ENCODE measurements around the gene NGF.

Gene NGF

DNA sequence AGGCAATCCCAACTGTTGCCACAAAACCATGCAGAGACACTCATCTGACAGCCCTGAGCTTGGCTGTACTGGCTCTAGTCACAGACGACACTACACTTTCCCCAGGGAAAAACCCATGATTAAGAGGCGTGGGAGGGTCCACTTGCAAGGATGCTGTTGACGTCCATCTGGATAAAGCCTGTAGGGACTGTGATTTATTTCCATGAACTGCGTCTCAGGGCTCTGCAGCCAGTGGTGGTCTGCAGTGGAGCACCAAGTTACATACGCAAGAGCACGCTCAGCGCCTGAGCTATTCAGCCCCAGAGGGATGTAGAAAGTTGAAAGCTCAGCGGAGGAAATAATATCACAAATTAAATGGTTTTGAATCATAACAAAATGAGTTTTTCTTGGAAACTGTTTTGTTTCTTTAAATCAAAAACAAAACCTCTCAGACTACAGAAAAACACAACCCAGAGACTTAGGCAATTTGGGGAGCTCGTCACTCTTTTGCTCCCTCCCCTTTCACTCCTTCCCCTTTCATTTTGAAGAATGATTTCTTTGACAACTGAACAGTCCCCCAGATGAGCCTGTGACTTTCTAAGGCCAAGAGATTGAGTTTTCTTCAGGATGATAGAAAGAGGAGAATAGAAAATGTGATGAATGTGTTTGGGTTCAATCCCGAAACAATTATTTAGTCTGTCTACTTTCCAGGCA, 71.2 kb downstream of the NGF start:
- ChIA-PET CTCF (no interaction called here), POLR2A (no interaction called here)

DNA sequence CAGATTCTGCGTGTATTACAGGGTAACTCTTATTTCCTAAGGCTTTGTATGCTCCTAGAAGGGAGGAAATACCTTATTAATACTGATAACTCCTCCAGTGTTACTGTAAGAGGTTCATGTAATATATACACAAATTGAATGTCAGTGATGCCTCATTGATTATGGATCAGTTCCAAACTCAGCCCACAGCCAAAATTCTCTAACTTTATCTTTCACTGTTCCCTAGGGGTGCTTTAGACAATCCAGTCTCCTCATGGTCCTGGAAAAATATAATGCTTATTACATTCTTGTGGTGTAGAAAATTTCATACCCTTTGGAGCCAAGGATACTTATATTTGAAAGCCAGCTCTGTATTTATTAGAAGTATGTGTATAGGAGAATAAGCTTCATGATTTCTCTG, 73.0 kb downstream of the NGF start:
- H3K4me1 ChIP-seq (ENCODE audit: control extremely low read depth in 1 of 4, control insufficient read depth in 4 of 4, insufficient read depth in 4 of 4, low read length in 3 of 4): no peaks in the 10 kb centered on the region
- ChIA-PET CTCF (interaction anchor here (1.1 kb wide), 1 partner anchor 10 kb away, joined by 7 read pairs; no protein-coding TSS in a partner anchor), POLR2A (no interaction called here)
- H3K27me3 ChIP-seq (replicated peaks in 2 of 5; ENCODE audit: control insufficient read depth in 4 of 5, insufficient read depth in 5 of 5, low read length in 4 of 5): peaks cover 0 to 7% (median 2%) of the 10 kb centered on the region in 5 experiments
- WGBS (ENCODE audit: insufficient coverage): no CpG with 5 or more reads among the region's 1 CpG
- H3K36me3 ChIP-seq (ENCODE audit: control insufficient read depth in 4 of 4, insufficient read depth in 4 of 4, low read length in 3 of 4): no peaks in the 10 kb centered on the region
- H3K9me3 ChIP-seq (ENCODE audit: control extremely low read depth in 1 of 5, control insufficient read depth in 4 of 5, insufficient read depth in 2 of 5, low read depth in 1 of 5, low read length in 4 of 5): no peaks in the 10 kb centered on the region
- H3K27ac ChIP-seq (ENCODE audit: insufficient read depth in 1 of 2, low read depth in 1 of 2, low read length in 2 of 2, poor library complexity in 1 of 2, severe bottlenecking in 2 of 2): no peak overlapping the region
- no peak overlapping the region for H3K4me3 ChIP-seq (ENCODE audit: control insufficient read depth in 1 of 7, extremely low read depth in 1 of 7, insufficient read depth in 4 of 7, low read depth in 2 of 7, low read length in 6 of 7)
- DNase-seq: no peak

More for the DNA sequence above, 71.2 kb downstream of the NGF start:
- Histone ChIP-seq H3K36me3 (ENCODE audit: control insufficient read depth in 4 of 4, insufficient read depth in 4 of 4, low read length in 3 of 4) (no peaks in the 10 kb centered on the region), H3K27me3 (replicated peaks in 2 of 5; ENCODE audit: control insufficient read depth in 4 of 5, insufficient read depth in 5 of 5, low read length in 4 of 5) (peaks cover 0 to 7% (median 2%) of the 10 kb centered on the region in 5 experiments), H3K4me1 (ENCODE audit: control extremely low read depth in 1 of 4, control insufficient read depth in 4 of 4, insufficient read depth in 4 of 4, low read length in 3 of 4) (no peaks in the 10 kb centered on the region), H3K27ac (ENCODE audit: insufficient read depth in 1 of 2, low read depth in 1 of 2, low read length in 2 of 2, poor library complexity in 1 of 2, severe bottlenecking in 2 of 2) (no peak overlapping the region), H3K9me3 (ENCODE audit: control extremely low read depth in 1 of 5, control insufficient read depth in 4 of 5, insufficient read depth in 2 of 5, low read depth in 1 of 5, low read length in 4 of 5) (no peaks in the 10 kb centered on the region), H3K4me3 (ENCODE audit: control insufficient read depth in 1 of 7, extremely low read depth in 1 of 7, insufficient read depth in 4 of 7, low read depth in 2 of 7, low read length in 6 of 7) (no peak overlapping the region)
- DNase-seq: no peak
- 99% methylated on average over 7 of the region's 10 CpGs for WGBS (ENCODE audit: insufficient coverage)

GRCh38 chr1:115262886-115263285, 75.2 kb downstream of the NGF start:
- no peaks in the 10 kb centered on the region for H3K4me1 ChIP-seq (ENCODE audit: control extremely low read depth in 1 of 4, control insufficient read depth in 4 of 4, insufficient read depth in 4 of 4, low read length in 3 of 4)
- no peaks in the 10 kb centered on the region for H3K36me3 ChIP-seq (ENCODE audit: control insufficient read depth in 4 of 4, insufficient read depth in 4 of 4, low read length in 3 of 4)
- H3K9me3 ChIP-seq (ENCODE audit: control extremely low read depth in 1 of 5, control insufficient read depth in 4 of 5, insufficient read depth in 2 of 5, low read depth in 1 of 5, low read length in 4 of 5): peaks cover 0 to 10% (median 6%) of the 10 kb centered on the region in 5 experiments
- 92% methylated on average over 2 of the region's 4 CpGs for WGBS (ENCODE audit: insufficient coverage)
- no peak for DNase-seq
- ChIA-PET POLR2A (no interaction called here), CTCF (no interaction called here)
- H3K27me3 ChIP-seq (replicated peaks in 2 of 5; ENCODE audit: control insufficient read depth in 4 of 5, insufficient read depth in 5 of 5, low read length in 4 of 5): peaks cover 0 to 7% (median 2%) of the 10 kb centered on the region in 5 experiments
- no peak overlapping the region for H3K4me3 ChIP-seq (ENCODE audit: control insufficient read depth in 1 of 7, extremely low read depth in 1 of 7, insufficient read depth in 4 of 7, low read depth in 2 of 7, low read length in 6 of 7)
- H3K27ac ChIP-seq (ENCODE audit: insufficient read depth in 1 of 2, low read depth in 1 of 2, low read length in 2 of 2, poor library complexity in 1 of 2, severe bottlenecking in 2 of 2): no peak overlapping the region

DNA sequence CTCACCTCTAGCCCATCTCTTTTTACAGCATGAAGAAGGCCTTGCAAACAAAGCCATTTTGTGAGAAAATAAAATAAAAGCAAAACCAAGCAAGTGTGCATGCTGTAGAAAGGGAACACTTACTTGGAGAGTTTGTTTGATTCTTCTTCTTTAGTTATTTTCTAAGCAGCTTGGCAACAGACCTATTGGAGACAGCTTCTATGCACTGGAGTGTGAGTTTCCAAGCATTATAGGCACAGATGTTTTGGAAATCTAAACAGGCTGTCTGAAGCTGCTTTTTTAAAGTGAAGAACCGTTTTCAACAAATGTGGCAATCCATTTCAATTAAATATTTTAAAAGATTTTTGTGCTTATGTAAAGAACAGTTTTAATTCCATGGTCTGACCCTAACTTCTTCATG, 76.6 kb downstream of the NGF start:
- POLR2A ChIA-PET: no interaction called here
- H3K4me1 ChIP-seq (ENCODE audit: control extremely low read depth in 1 of 4, control insufficient read depth in 4 of 4, insufficient read depth in 4 of 4, low read length in 3 of 4): no peaks in the 10 kb centered on the region
- no CpG with 5 or more reads among the region's 1 CpG for WGBS (ENCODE audit: insufficient coverage)
- CTCF ChIA-PET: no interaction called here
- DNase-seq: no peak
- no peaks in the 10 kb centered on the region for H3K36me3 ChIP-seq (ENCODE audit: control insufficient read depth in 4 of 4, insufficient read depth in 4 of 4, low read length in 3 of 4)
- H3K27ac ChIP-seq (ENCODE audit: insufficient read depth in 1 of 2, low read depth in 1 of 2, low read length in 2 of 2, poor library complexity in 1 of 2, severe bottlenecking in 2 of 2): no peak overlapping the region
- H3K27me3 ChIP-seq (replicated peaks in 2 of 5; ENCODE audit: control insufficient read depth in 4 of 5, insufficient read depth in 5 of 5, low read length in 4 of 5): peaks cover 0 to 3% (median under 1%) of the 10 kb centered on the region in 5 experiments
- H3K9me3 ChIP-seq (ENCODE audit: control extremely low read depth in 1 of 5, control insufficient read depth in 4 of 5, insufficient read depth in 2 of 5, low read depth in 1 of 5, low read length in 4 of 5): peaks cover 2 to 20% (median 7%) of the 10 kb centered on the region in 5 experiments
- no peak overlapping the region for H3K4me3 ChIP-seq (ENCODE audit: control insufficient read depth in 1 of 7, extremely low read depth in 1 of 7, insufficient read depth in 4 of 7, low read depth in 2 of 7, low read length in 6 of 7)

GRCh38 chr1:115258302-115258866, 79.7 kb downstream of the NGF start:
- Histone ChIP-seq H3K9me3 (ENCODE audit: control extremely low read depth in 1 of 5, control insufficient read depth in 4 of 5, insufficient read depth in 2 of 5, low read depth in 1 of 5, low read length in 4 of 5) (peaks cover 2 to 22% (median 7%) of the 10 kb centered on the region in 5 experiments), H3K27me3 (replicated peaks in 2 of 5; ENCODE audit: control insufficient read depth in 4 of 5, insufficient read depth in 5 of 5, low read length in 4 of 5) (peaks cover 0 to 2% (median 0%) of the 10 kb centered on the region in 5 experiments), H3K4me3 (ENCODE audit: control insufficient read depth in 1 of 7, extremely low read depth in 1 of 7, insufficient read depth in 4 of 7, low read depth in 2 of 7, low read length in 6 of 7) (no peak overlapping the region), H3K4me1 (ENCODE audit: control extremely low read depth in 1 of 4, control insufficient read depth in 4 of 4, insufficient read depth in 4 of 4, low read length in 3 of 4) (no peaks in the 10 kb centered on the region), H3K36me3 (ENCODE audit: control insufficient read depth in 4 of 4, insufficient read depth in 4 of 4, low read length in 3 of 4) (no peaks in the 10 kb centered on the region), H3K27ac (ENCODE audit: insufficient read depth in 1 of 2, low read depth in 1 of 2, low read length in 2 of 2, poor library complexity in 1 of 2, severe bottlenecking in 2 of 2) (no peak overlapping the region)
- DNase-seq: no peak
- 55% methylated on average over 3 of the region's 3 CpGs for WGBS (ENCODE audit: insufficient coverage)
- CTCF ChIA-PET: no interaction called here
- POLR2A ChIA-PET: no interaction called here

DNA sequence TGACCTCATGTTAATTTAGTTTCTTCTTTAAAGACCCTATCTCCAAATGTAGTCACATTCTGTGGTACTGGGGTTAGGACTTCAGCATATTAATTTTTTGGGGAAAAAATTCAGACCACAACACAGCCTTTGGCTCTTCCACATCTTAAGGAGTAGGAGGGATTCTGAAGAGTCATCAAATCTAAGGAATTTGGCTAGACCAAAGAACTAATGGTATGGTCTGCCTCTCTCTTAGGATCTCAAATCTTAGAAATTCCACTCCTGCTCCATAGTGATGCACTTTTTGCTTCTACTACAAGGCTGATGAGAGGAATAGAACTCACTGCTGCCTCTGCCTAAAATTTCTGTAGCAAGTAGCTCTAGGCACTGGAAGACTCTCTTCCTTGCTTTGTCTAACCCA, 80.5 kb downstream of the NGF start:
- Histone ChIP-seq H3K4me3 (ENCODE audit: control insufficient read depth in 1 of 7, extremely low read depth in 1 of 7, insufficient read depth in 4 of 7, low read depth in 2 of 7, low read length in 6 of 7) (no peak overlapping the region), H3K27me3 (replicated peaks in 2 of 5; ENCODE audit: control insufficient read depth in 4 of 5, insufficient read depth in 5 of 5, low read length in 4 of 5) (peaks cover 0 to 2% (median 0%) of the 10 kb centered on the region in 5 experiments), H3K9me3 (ENCODE audit: control extremely low read depth in 1 of 5, control insufficient read depth in 4 of 5, insufficient read depth in 2 of 5, low read depth in 1 of 5, low read length in 4 of 5) (peaks cover 2 to 22% (median 7%) of the 10 kb centered on the region in 5 experiments), H3K27ac (ENCODE audit: insufficient read depth in 1 of 2, low read depth in 1 of 2, low read length in 2 of 2, poor library complexity in 1 of 2, severe bottlenecking in 2 of 2) (no peak overlapping the region), H3K36me3 (ENCODE audit: control insufficient read depth in 4 of 4, insufficient read depth in 4 of 4, low read length in 3 of 4) (no peaks in the 10 kb centered on the region), H3K4me1 (ENCODE audit: control extremely low read depth in 1 of 4, control insufficient read depth in 4 of 4, insufficient read depth in 4 of 4, low read length in 3 of 4) (no peaks in the 10 kb centered on the region)
- CTCF ChIA-PET: no interaction called here
- POLR2A ChIA-PET: no interaction called here
- DNase-seq: no peak

- Histone ChIP-seq H3K4me3 (ENCODE audit: control insufficient read depth in 1 of 7, extremely low read depth in 1 of 7, insufficient read depth in 4 of 7, low read depth in 2 of 7, low read length in 6 of 7) (no peak overlapping the region), H3K4me1 (ENCODE audit: control extremely low read depth in 1 of 4, control insufficient read depth in 4 of 4, insufficient read depth in 4 of 4, low read length in 3 of 4) (no peaks in the 10 kb centered on the region), H3K27me3 (replicated peaks in 2 of 5; ENCODE audit: control insufficient read depth in 4 of 5, insufficient read depth in 5 of 5, low read length in 4 of 5) (no peaks in the 10 kb centered on the region), H3K9me3 (ENCODE audit: control extremely low read depth in 1 of 5, control insufficient read depth in 4 of 5, insufficient read depth in 2 of 5, low read depth in 1 of 5, low read length in 4 of 5) (peaks cover 2 to 22% (median 7%) of the 10 kb centered on the region in 5 experiments), H3K36me3 (ENCODE audit: control insufficient read depth in 4 of 4, insufficient read depth in 4 of 4, low read length in 3 of 4) (no peaks in the 10 kb centered on the region), H3K27ac (ENCODE audit: insufficient read depth in 1 of 2, low read depth in 1 of 2, low read length in 2 of 2, poor library complexity in 1 of 2, severe bottlenecking in 2 of 2) (no peak overlapping the region)
- WGBS (ENCODE audit: insufficient coverage): 100% methylated on average over 1 of the region's 1 CpG
- CTCF ChIA-PET: no interaction called here
- POLR2A ChIA-PET: no interaction called here
- no peak for DNase-seq
Measured at GRCh38 chr1:115255154-115255553, 82.9 kb downstream of the NGF start.
